H9 (cell line): ENCODE results near the gene GTF3A. TPM values are rescaled to one million over a fixed set of nuclear protein-coding genes. Genes with fewer than 3 reads are reported as not detected.

Source experiments
- DNase-seq: peaks from one replicate; pipeline ENCODE4 v3.0.0-alpha.2; 2017
- H2AFZ ChIP-seq: one replicate; pipeline ENCODE4 v1.6.1; 2013; ENCODE audit warnings: mild to moderate bottlenecking, low read length, control low read depth, moderate library complexity
- H2AK5ac ChIP-seq: 2 replicates; pipeline ENCODE4 v1.6.1; 2013; ENCODE audit warnings: low read length, control low read depth, mixed read lengths; ENCODE audit not compliant: insufficient read length
- H2BK120ac ChIP-seq: one replicate; pipeline ENCODE4 v1.6.1; 2013; ENCODE audit warnings: low read depth, mild to moderate bottlenecking, low read length, control low read depth, inconsistent platforms; ENCODE audit not compliant: poor library complexity, severe bottlenecking
- H2BK12ac ChIP-seq: 2 replicates; pipeline ENCODE4 v1.6.1; 2013; ENCODE audit warnings: low read length, control low read depth, mixed read lengths, low read depth; ENCODE audit not compliant: insufficient read length
- H2BK15ac ChIP-seq: 2 replicates; pipeline ENCODE4 v1.6.1; 2013; ENCODE audit warnings: low read depth, low read length, control low read depth
- H2BK20ac ChIP-seq: one replicate; pipeline ENCODE4 v1.6.1; 2013; ENCODE audit warnings: low read depth, mild to moderate bottlenecking, low read length, control low read depth, inconsistent platforms; ENCODE audit not compliant: poor library complexity, severe bottlenecking
- H2BK5ac ChIP-seq: 2 replicates; pipeline ENCODE4 v1.6.1; 2013; ENCODE audit warnings: low read length, control low read depth, mixed read lengths; ENCODE audit not compliant: insufficient read length
- H3K14ac ChIP-seq: 2 replicates; pipeline ENCODE4 v1.6.1; 2013; ENCODE audit warnings: low read length, control low read depth; ENCODE audit not compliant: insufficient read depth
- H3K18ac ChIP-seq: 2 replicates; pipeline ENCODE4 v1.6.1; 2013; ENCODE audit warnings: low read depth, mild to moderate bottlenecking, mixed read lengths, low read length, control low read depth; ENCODE audit not compliant: insufficient read length
- H3K23ac ChIP-seq: 2 replicates; pipeline ENCODE4 v1.6.1; 2013; ENCODE audit warnings: low read length, control low read depth, mixed read lengths, low read depth; ENCODE audit not compliant: insufficient read length
- H3K23me2 ChIP-seq: 2 replicates; pipeline ENCODE4 v1.6.1; 2013; ENCODE audit warnings: low read depth, mild to moderate bottlenecking, mixed read lengths, low read length, control low read depth; ENCODE audit not compliant: insufficient read length, poor library complexity, severe bottlenecking
- H3K27ac ChIP-seq: 2 replicates; pipeline ENCODE4 v1.5.1; 2013; ENCODE audit warnings: low read length, control low read depth, mixed read lengths, low read depth; ENCODE audit not compliant: insufficient read length
- H3K27me3 ChIP-seq: 2 replicates; pipeline ENCODE4 v1.6.1; 2013; ENCODE audit warnings: low read length, control low read depth, inconsistent platforms; ENCODE audit not compliant: insufficient read depth
- H3K4ac ChIP-seq: 2 replicates; pipeline ENCODE4 v1.6.1; 2013; ENCODE audit warnings: low read depth, mild to moderate bottlenecking, control low read depth, inconsistent platforms, low read length, moderate library complexity
- H3K4me1 ChIP-seq: 2 replicates; pipeline ENCODE4 v1.6.1; 2013; ENCODE audit warnings: low read length, control low read depth, inconsistent platforms; ENCODE audit not compliant: insufficient read depth
- H3K4me2 ChIP-seq: 2 replicates; pipeline ENCODE4 v1.6.1; 2013; ENCODE audit warnings: low read length, control low read depth, mixed read lengths; ENCODE audit not compliant: insufficient read length, insufficient read depth
- H3K56ac ChIP-seq: 2 replicates; pipeline ENCODE4 v1.6.1; 2013; ENCODE audit warnings: low read depth, mild to moderate bottlenecking, mixed read lengths, low read length, control low read depth; ENCODE audit not compliant: insufficient read length
- H3K79me1 ChIP-seq: 2 replicates; pipeline ENCODE4 v1.6.1; 2013; ENCODE audit warnings: low read depth, mild to moderate bottlenecking, moderate library complexity, low read length, control low read depth, inconsistent platforms; ENCODE audit not compliant: insufficient read depth, poor library complexity, severe bottlenecking
- H3K79me2 ChIP-seq: 2 replicates; pipeline ENCODE4 v1.6.1; 2013; ENCODE audit warnings: low read length, control low read depth, inconsistent platforms; ENCODE audit not compliant: insufficient read depth
- H3K9ac ChIP-seq: 2 replicates; pipeline ENCODE4 v1.6.1; 2013; ENCODE audit warnings: low read length, control low read depth, mixed read lengths; ENCODE audit not compliant: insufficient read length; ENCODE audit errors: extremely low read depth
- H3K9me3 ChIP-seq: one replicate; pipeline ENCODE4 v1.6.1; 2013; ENCODE audit warnings: low read depth, low read length, inconsistent platforms; ENCODE audit not compliant: control insufficient read depth
- H3T11ph ChIP-seq: one replicate; pipeline ENCODE4 v1.6.1; 2013; ENCODE audit warnings: mild to moderate bottlenecking, low read length, control low read depth, inconsistent platforms
- H4K20me1 ChIP-seq: one replicate; pipeline ENCODE4 v1.6.1; 2013; ENCODE audit not compliant: control insufficient read depth, insufficient read length, insufficient read depth
- H4K5ac ChIP-seq: 2 replicates; pipeline ENCODE4 v1.6.1; 2013; ENCODE audit warnings: low read depth, mild to moderate bottlenecking, mixed read lengths, low read length, control low read depth; ENCODE audit not compliant: insufficient read length
- H4K8ac ChIP-seq: replicated peaks from 2 replicates; pipeline ENCODE4 v1.6.1; 2013; ENCODE audit warnings: low read length, control low read depth, mixed read lengths, low read depth; ENCODE audit not compliant: insufficient read length
- H4K91ac ChIP-seq: 2 replicates; pipeline ENCODE4 v1.6.1; 2013; ENCODE audit warnings: low read depth, mild to moderate bottlenecking, moderate library complexity, mixed read lengths, low read length, control low read depth; ENCODE audit not compliant: insufficient read length
- H3K27ac Mint-ChIP-seq, 3 experiments: 2 replicates in 2 of 3; 3 replicates in 1 of 3; pipeline ENCODE4 v1.8.0; 2020 to 2021; ENCODE audit warnings: mixed read lengths in 3 of 3, mild to moderate bottlenecking in 1 of 3, moderate library complexity in 1 of 3
- H3K27me3 Mint-ChIP-seq: 2 replicates; pipeline ENCODE4 v1.8.0; 2021; ENCODE audit warnings: low read depth, mild to moderate bottlenecking, moderate library complexity, mixed read lengths
- H3K36me3 Mint-ChIP-seq, 3 experiments: 2 replicates in 2 of 3; 3 replicates in 1 of 3; pipeline ENCODE4 v1.8.0; 2020 to 2021; ENCODE audit warnings: low read depth in 3 of 3, mixed read lengths in 3 of 3; ENCODE audit not compliant: insufficient read depth in 1 of 3
- H3K4me1 Mint-ChIP-seq, 2 experiments: 2 replicates each; pipeline ENCODE4 v1.8.0; 2020; ENCODE audit warnings: mixed read lengths in 2 of 2
- H3K4me3 Mint-ChIP-seq, 2 experiments: 2 replicates in 1 of 2; 3 replicates in 1 of 2; pipeline ENCODE4 v1.8.0; 2020 to 2021; ENCODE audit warnings: mild to moderate bottlenecking in 2 of 2, mixed read lengths in 2 of 2, moderate library complexity in 1 of 2
- H3K9me3 Mint-ChIP-seq, 2 experiments: 2 replicates in 1 of 2; 3 replicates in 1 of 2; pipeline ENCODE4 v1.8.0; 2020; ENCODE audit warnings: mild to moderate bottlenecking in 2 of 2, mixed read lengths in 2 of 2, moderate library complexity in 1 of 2
- WGBS: extraction: QIAGEN DNeasy Blood & Tissue Kit; methylation state at CpG from one replicate; pipeline ENCODE4 v1.1.7; 2013; ENCODE audit warnings: missing lambda C conversion rate, low lambda C conversion rate, mixed read lengths; ENCODE audit not compliant: insufficient read length; ENCODE audit errors: extremely low coverage; 5-methylcytosine and 5-hydroxymethylcytosine counted together
- total RNA-seq: library from RNA; stranded (reverse); gene quantifications from 2 replicates; pipeline ENCODE4 v1.2.1, GENCODE V29; 2021
- TF ChIP-seq, protein P1 (sequence below): fragments of 200-600 bp; sonication (generic); conservative IDR thresholded peaks from 3 replicates; pipeline ENCODE4 v1.8.0; 2021; ENCODE audit warnings: antibody characterized with exemption, mild to moderate bottlenecking

The GTF3A gene
- total RNA-seq, 1 experiment from 2014 or later: 70.0 TPM

DNA sequence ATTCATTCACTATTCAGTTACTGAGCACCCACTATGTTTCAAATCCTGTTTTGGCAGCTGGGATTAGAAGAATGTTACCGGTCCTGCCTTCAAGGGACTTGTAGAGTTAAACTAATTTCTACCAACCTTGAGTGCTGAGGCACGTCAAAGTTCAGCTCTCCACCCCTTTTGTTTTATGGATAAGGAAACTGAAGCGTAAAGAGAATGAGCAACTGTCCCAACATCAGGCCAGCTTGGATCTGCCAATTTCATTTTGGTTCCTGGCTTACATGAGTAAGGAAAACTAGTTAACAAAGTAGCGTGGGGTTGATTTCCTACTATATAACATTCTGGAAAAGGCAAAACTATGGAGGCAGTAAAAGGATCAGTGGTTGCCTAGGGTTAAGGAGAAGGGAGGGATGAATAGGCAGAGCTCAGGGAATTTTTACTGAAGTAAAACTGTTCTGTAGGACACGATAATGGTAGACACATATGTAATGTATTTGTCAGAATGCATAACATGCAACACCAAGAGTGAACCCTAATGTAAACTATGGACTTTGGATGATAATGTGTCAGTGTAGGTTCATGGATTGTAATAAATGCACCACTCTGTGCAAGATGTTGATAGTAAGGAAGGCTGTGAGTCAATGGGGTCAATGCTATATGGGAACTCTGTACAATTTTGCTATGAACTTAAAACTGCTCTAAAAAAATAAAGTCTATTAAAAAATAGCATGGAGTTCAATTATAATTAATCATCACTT is 45.8 kb downstream of the GTF3A start:
- Histone ChIP-seq H3K9ac (no peak overlapping the region), H3K27me3 (no peaks in the 10 kb centered on the region), H3K14ac (no peak overlapping the region), H2AFZ (no peak overlapping the region), H3K23me2 (no peaks in the 10 kb centered on the region), H3K23ac (no peak overlapping the region), H2BK15ac (no peak overlapping the region), H3K4me1 (no peaks in the 10 kb centered on the region), H4K8ac (no peak overlapping the region), H3K79me2 (no peaks in the 10 kb centered on the region), H4K91ac (no peak overlapping the region), H4K20me1 (no peaks in the 10 kb centered on the region), H2BK20ac (no peak overlapping the region), H2BK120ac (no peak overlapping the region), H3T11ph (no peak overlapping the region), H2AK5ac (no peak overlapping the region), H2BK5ac (no peak overlapping the region), H4K5ac (no peak overlapping the region), H3K4ac (no peak overlapping the region), H3K18ac (no peak overlapping the region), H3K27ac (no peak overlapping the region), H3K9me3 (no peaks in the 10 kb centered on the region), H3K4me2 (no peak overlapping the region), H2BK12ac (no peak overlapping the region), H3K79me1 (no peaks in the 10 kb centered on the region), H3K56ac (no peak overlapping the region)
- peaks cover 0 to 3% of the 10 kb centered on the region in 2 experiments; a peak in 1 of 5 replicates for H3K9me3 Mint-ChIP-seq
- no peak for DNase-seq
- no peak overlapping the region for H3K4me3 Mint-ChIP-seq
- H3K36me3 Mint-ChIP-seq: no peaks in the 10 kb centered on the region
- peaks cover 2% of the 10 kb centered on the region for H3K27me3 Mint-ChIP-seq
- TF ChIP-seq, protein P1, sequence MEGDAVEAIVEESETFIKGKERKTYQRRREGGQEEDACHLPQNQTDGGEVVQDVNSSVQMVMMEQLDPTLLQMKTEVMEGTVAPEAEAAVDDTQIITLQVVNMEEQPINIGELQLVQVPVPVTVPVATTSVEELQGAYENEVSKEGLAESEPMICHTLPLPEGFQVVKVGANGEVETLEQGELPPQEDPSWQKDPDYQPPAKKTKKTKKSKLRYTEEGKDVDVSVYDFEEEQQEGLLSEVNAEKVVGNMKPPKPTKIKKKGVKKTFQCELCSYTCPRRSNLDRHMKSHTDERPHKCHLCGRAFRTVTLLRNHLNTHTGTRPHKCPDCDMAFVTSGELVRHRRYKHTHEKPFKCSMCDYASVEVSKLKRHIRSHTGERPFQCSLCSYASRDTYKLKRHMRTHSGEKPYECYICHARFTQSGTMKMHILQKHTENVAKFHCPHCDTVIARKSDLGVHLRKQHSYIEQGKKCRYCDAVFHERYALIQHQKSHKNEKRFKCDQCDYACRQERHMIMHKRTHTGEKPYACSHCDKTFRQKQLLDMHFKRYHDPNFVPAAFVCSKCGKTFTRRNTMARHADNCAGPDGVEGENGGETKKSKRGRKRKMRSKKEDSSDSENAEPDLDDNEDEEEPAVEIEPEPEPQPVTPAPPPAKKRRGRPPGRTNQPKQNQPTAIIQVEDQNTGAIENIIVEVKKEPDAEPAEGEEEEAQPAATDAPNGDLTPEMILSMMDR: no peak
- no peak overlapping the region for H3K27ac Mint-ChIP-seq
- H3K4me1 Mint-ChIP-seq: no peaks in the 10 kb centered on the region
- no CpG with 5 or more reads among the region's 5 CpGs for WGBS
